Myocyte (in vitro differentiated cells): ENCODE data around the gene ACOT13. TPM values are rescaled to one million over a fixed set of nuclear protein-coding genes. Genes with fewer than 3 reads are reported as not detected.

Experiments
- total RNA-seq: library from RNA; depleted of rRNA; stranded (reverse); fragments of >200 nt; gene quantifications from 2 replicates; pipeline ENCODE4 v1.2.3, GENCODE V29; 2014

The ACOT13 gene
- total RNA-seq, 1 donor from 2014 or later = 11.6 TPM

Other genes with a start within 250 kb of the ACOT13 start
- 0.19 and 0.26 TPM in 2 replicates for gene GPLD1, start 177.5 kb upstream of the ACOT13 start, total RNA-seq
- 1.2 and 1.4 TPM in 2 replicates for gene ALDH5A1, start 172.1 kb upstream of the ACOT13 start, total RNA-seq
- under 0.01 and 0.08 TPM in 2 replicates for gene KIAA0319, start 20.9 kb upstream of the ACOT13 start, total RNA-seq
- 15.1 and 16.0 TPM in 2 replicates for gene TDP2, start 178 bp upstream of the ACOT13 start, total RNA-seq
- 120 and 146 TPM in 2 replicates for gene C6orf62, start 52.1 kb downstream of the ACOT13 start, total RNA-seq
- gene GMNN, start 107.9 kb downstream of the ACOT13 start, total RNA-seq = 7.5 and 12.1 TPM in 2 replicates
- not detected in 2 replicates for gene ARMH2, start 131.8 kb downstream of the ACOT13 start, total RNA-seq